ENCODE data around the gene QKI.

The QKI gene

DNA sequence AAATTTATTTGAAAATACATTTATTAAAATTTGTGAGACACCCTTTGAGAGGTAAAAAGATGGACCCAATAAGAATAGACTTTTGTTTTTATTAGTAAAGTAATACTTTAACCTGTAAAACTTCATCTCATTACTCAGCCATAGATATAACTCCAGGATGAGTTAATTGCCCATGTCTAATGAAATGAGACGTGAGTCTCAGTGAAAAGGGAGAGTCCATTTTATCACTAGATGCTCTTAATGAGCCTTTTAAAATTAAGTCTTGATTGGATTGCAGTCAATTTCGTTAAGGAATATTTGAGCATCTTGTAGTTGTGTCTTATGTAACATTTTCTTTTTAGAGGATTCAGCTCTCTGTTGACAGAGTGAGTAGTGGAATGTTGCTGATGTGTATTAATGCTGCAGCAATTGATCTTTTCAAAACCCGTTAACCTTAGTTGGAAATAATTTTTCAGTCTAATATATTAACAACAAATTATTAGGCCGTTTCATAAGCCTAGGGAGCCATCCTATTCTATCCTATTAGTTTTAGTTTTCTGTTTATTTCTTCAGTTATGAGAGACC, 77.3 kb downstream of the QKI start:
- TF ChIP-seq GATA2 (IDR thresholded peaks at IDR 0.05; ENCODE audit: low read depth, low read length) = no peak
- no peak for TF ChIP-seq GATA3 (IDR thresholded peaks at IDR 0.05; ENCODE audit: low read depth, low read length)

DNA sequence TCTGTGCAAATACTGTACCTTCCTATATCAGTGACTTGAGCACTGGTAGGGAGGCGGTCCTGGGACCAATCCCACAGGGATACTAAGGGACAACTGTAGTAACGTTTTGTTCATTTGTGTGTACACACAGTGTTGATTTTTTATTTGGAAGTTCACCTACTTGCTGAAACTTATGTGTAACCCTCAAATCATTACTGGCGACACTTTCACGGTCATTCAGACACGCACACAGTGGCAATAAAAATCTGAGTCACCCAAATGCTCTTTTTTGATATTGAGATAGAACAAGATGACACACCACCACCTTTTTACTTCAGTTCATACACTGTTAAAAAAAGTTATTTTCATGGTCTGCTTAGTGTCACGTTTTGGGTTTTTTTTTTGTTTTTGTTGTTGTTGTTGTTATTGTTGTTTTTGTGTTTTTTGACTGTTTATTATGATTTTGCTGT, 79.8 kb downstream of the QKI start:
- TF ChIP-seq GATA2 (IDR thresholded peaks at IDR 0.05; ENCODE audit: low read depth, low read length) (no peak), GATA3 (IDR thresholded peaks at IDR 0.05; ENCODE audit: low read depth, low read length) (no peak)

- TF ChIP-seq GATA3 (IDR thresholded peaks at IDR 0.05; ENCODE audit: low read depth, low read length) = no peak
- TF ChIP-seq GATA2 (IDR thresholded peaks at IDR 0.05; ENCODE audit: low read depth, low read length) = no peak
These were observed 81.7 kb downstream of the QKI start for GRCh38 chr6:163496205-163496604.

DNA sequence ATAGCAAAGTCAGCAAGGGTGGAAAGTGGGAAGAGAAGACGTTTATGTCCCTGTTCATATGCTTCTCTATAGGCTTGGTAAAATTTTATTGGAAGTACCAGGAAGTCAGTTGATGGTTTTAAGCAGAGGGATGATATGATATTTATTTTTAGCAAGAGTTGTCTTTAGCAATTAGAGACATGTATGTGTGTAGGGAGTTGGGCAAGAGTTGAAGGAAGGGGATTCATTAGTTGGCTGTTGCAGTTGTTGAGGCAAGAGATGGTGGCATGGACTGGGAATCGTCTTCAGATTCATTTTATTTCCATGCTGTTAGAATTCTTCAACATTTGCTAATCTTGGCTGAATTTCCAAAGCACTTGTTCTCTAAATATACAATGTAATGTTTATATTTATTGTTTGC, 85.6 kb downstream of the QKI start:
- TF ChIP-seq GATA2 (IDR thresholded peaks at IDR 0.05; ENCODE audit: low read depth, low read length) (no peak), GATA3 (IDR thresholded peaks at IDR 0.05; ENCODE audit: low read depth, low read length) (no peak)

GRCh38 chr6:163501026-163501425, 86.5 kb downstream of the QKI start:
- TF ChIP-seq GATA2 (IDR thresholded peaks at IDR 0.05; ENCODE audit: low read depth, low read length) (no peak), GATA3 (IDR thresholded peaks at IDR 0.05; ENCODE audit: low read depth, low read length) (no peak)

DNA sequence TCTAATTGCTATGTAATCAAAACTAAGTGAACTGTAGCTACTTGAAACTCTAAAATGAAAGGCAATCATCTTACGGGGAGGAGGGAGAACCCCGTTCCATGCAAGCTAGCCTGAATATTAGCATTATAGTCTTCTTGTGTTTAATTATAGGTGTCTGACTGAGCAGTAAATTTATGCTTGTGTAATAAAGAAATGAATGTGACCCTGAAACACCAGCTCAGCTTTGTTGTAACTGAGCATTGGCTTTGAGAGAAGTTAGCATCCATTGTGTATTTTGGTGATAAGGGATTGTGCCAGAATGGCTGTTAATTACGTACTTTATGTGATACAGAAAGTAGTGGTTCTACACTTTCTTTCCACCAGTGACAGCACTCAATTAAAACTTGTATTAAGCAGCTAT, 86.9 kb downstream of the QKI start:
- TF ChIP-seq GATA2 (IDR thresholded peaks at IDR 0.05; ENCODE audit: low read depth, low read length) (no peak), GATA3 (IDR thresholded peaks at IDR 0.05; ENCODE audit: low read depth, low read length) (no peak)

- no peak for TF ChIP-seq GATA2 (IDR thresholded peaks at IDR 0.05; ENCODE audit: low read depth, low read length)
- no peak for TF ChIP-seq GATA3 (IDR thresholded peaks at IDR 0.05; ENCODE audit: low read depth, low read length)
These were observed 90.6 kb downstream of the QKI start for GRCh38 chr6:163504984-163505640.

GRCh38 chr6:163507965-163508364, 93.4 kb downstream of the QKI start:
- no peak for TF ChIP-seq GATA2 (IDR thresholded peaks at IDR 0.05; ENCODE audit: low read depth, low read length)

- TF ChIP-seq GATA3 (IDR thresholded peaks at IDR 0.05; ENCODE audit: low read depth, low read length) (no peak), GATA2 (IDR thresholded peaks at IDR 0.05; ENCODE audit: low read depth, low read length) (no peak)
These were observed 98.5 kb downstream of the QKI start for GRCh38 chr6:163513003-163513402.

GRCh38 chr6:163513570-163514166, 99.2 kb downstream of the QKI start:
- TF ChIP-seq GATA3 (IDR thresholded peaks at IDR 0.05; ENCODE audit: low read depth, low read length) (no peak), GATA2 (IDR thresholded peaks at IDR 0.05; ENCODE audit: low read depth, low read length) (no peak)

- TF ChIP-seq GATA2 (IDR thresholded peaks at IDR 0.05; ENCODE audit: low read depth, low read length) = no peak
- TF ChIP-seq GATA3 (IDR thresholded peaks at IDR 0.05; ENCODE audit: low read depth, low read length) = no peak
These were observed 102.4 kb downstream of the QKI start for GRCh38 chr6:163516908-163517307.

DNA sequence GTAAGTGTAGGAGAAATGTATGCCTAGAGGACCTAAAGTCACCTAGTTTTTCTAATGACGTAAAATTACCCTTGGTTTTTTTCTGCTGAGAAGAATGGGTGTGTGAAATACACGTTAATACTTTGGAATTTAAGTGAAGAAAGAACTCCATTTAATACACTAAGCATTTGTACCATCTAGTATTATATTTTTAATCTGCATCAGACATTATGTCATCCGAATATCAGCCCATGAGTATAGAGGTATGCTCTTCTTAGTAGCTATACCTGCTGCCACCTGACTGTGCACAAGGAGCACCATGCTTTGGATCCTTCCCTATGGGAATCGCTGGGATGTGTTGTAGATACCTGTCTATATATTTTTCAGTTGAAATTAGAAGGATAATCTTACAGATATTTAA, 106.4 kb downstream of the QKI start:
- TF ChIP-seq GATA3 (IDR thresholded peaks at IDR 0.05; ENCODE audit: low read depth, low read length) (no peak), GATA2 (IDR thresholded peaks at IDR 0.05; ENCODE audit: low read depth, low read length) (no peak)

GRCh38 chr6:163522033-163522432, 107.5 kb downstream of the QKI start:
- TF ChIP-seq GATA3 (IDR thresholded peaks at IDR 0.05; ENCODE audit: low read depth, low read length) = no peak
- TF ChIP-seq GATA2 (IDR thresholded peaks at IDR 0.05; ENCODE audit: low read depth, low read length) = no peak

DNA sequence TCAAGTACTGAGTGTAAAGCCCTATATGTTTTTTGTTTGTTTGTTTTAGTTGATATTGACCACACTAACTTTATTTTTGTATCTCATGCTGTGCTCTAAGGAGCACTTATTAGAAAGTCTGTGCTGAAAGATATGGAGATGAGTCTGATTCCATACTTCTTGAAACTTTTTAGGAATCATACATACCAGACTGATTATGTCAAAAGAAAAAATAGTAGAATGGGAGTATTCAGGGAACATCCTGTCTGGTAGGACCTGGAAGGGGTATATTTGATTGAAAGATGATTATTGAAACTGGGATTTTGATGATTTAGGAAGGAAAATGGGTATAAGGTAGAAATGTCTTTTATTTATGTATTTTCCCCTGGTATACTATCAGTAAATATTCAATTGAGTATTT, 111.4 kb downstream of the QKI start:
- TF ChIP-seq GATA3 (IDR thresholded peaks at IDR 0.05; ENCODE audit: low read depth, low read length) (no peak), GATA2 (IDR thresholded peaks at IDR 0.05; ENCODE audit: low read depth, low read length) (no peak)

DNA sequence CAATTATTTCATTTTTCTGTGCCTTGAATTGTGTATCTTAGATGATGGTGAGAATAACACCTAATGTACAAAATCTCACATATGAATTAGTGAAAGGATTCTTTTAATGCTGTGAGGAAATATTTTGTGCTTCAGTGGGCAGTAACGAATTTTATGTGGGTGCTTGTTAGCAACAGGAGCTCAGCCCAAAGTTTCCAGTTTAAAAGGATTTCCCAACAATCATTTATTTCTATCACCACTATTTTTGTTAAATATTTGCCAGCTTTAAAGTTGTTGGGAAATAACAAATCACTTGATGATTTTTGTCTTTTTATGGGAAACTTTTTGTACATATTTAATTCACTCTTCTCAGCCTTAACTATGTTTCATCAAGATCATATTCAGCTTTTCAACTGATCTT, 111.8 kb downstream of the QKI start:
- TF ChIP-seq GATA2 (IDR thresholded peaks at IDR 0.05; ENCODE audit: low read depth, low read length) = no peak

Measured in SH-SY5Y (cell line).